Epithelial cell of esophagus (primary cell): ENCODE results near the gene SNCAIP.

Experiments
- DNase-seq: peaks from one replicate; pipeline ENCODE4 v3.0.0; 2010; ENCODE audit warnings: low read depth
- H3K4me3 ChIP-seq: 2 replicates; pipeline ENCODE4 v1.5.1; 2011; ENCODE audit warnings: mild to moderate bottlenecking, low read length, control low read depth
- CTCF ChIP-seq: IDR thresholded peaks from 2 replicates; pipeline ENCODE4 v1.5.1; 2011; ENCODE audit warnings: low read depth, mild to moderate bottlenecking, low read length, control low read depth, inconsistent platforms; ENCODE audit not compliant: insufficient read depth; ENCODE audit errors: missing control alignments

Gene SNCAIP

GRCh38 chr5:122447879-122448278 lies 135.8 kb downstream of the SNCAIP start:
- H3K4me3 ChIP-seq = no peak overlapping the region
- no peak for DNase-seq
- TF ChIP-seq CTCF = no peak

GRCh38 chr5:122454541-122454940 lies 142.5 kb downstream of the SNCAIP start:
- DNase-seq = no peak
- no peak for TF ChIP-seq CTCF
- no peak overlapping the region for H3K4me3 ChIP-seq

- H3K4me3 ChIP-seq = no peak overlapping the region
- no peak for DNase-seq
- no peak for TF ChIP-seq CTCF
Measured at GRCh38 chr5:122455939-122456338, 143.9 kb downstream of the SNCAIP start.

- TF ChIP-seq CTCF = no peak
- H3K4me3 ChIP-seq = no peak overlapping the region
- DNase-seq = no peak
Measured at GRCh38 chr5:122457178-122457826, 145.3 kb downstream of the SNCAIP start.

GRCh38 chr5:122458278-122458872 lies 146.3 kb downstream of the SNCAIP start:
- DNase-seq = peak; percentile 49
- TF ChIP-seq CTCF = peak; percentile 67
- no peak overlapping the region for H3K4me3 ChIP-seq

GRCh38 chr5:122462486-122462885 lies 150.4 kb downstream of the SNCAIP start:
- no peak for DNase-seq
- no peak for TF ChIP-seq CTCF
- H3K4me3 ChIP-seq = no peak overlapping the region

- no peak for TF ChIP-seq CTCF
- DNase-seq = no peak
- no peak overlapping the region for H3K4me3 ChIP-seq
Measured at GRCh38 chr5:122463221-122463620, 151.2 kb downstream of the SNCAIP start.
